HepG2 (cell line): ENCODE measurements around the gene GCLM. TPM values are rescaled to one million over a fixed set of nuclear protein-coding genes. Genes with fewer than 3 reads are reported as not detected.

Experiments
- HHEX ChIP-seq: IDR thresholded peaks from 2 replicates; pipeline ENCODE4 v1.6.1; 2016; ENCODE audit warnings: control low read depth
- HOXA3 ChIP-seq: sonication (generic); formaldehyde crosslinking; IDR thresholded peaks from 2 replicates; pipeline ENCODE4 v1.5.0; 2020; ENCODE audit warnings: missing genetic modification reagents
- IRF2 ChIP-seq: IDR thresholded peaks from 2 replicates; pipeline ENCODE4 v1.6.1; 2018; ENCODE audit warnings: missing genetic modification reagents, missing compliant biosample characterization
- MLXIP ChIP-seq: sonication (generic); formaldehyde crosslinking; IDR thresholded peaks from 2 replicates; pipeline ENCODE4 v1.9.0; 2021; ENCODE audit warnings: missing genetic modification reagents, borderline replicate concordance
- NFKBIZ ChIP-seq: IDR thresholded peaks from 2 replicates; pipeline ENCODE4 v1.6.1; 2018; ENCODE audit warnings: missing genetic modification reagents, missing compliant biosample characterization
- PAX8 ChIP-seq: sonication (generic); formaldehyde crosslinking; IDR thresholded peaks from 2 replicates; pipeline ENCODE4 v1.8.0; 2022; ENCODE audit warnings: mild to moderate bottlenecking, missing genetic modification reagents, borderline replicate concordance
- POLR2AphosphoS5 ChIP-seq: IDR thresholded peaks from 2 replicates; pipeline ENCODE4 v1.6.1; 2012; ENCODE audit warnings: low read depth, low read length
- RBFOX2 ChIP-seq: fragments of 200-400 bp; formaldehyde crosslinking; IDR thresholded peaks from 2 replicates; pipeline ENCODE4 v1.6.1; 2017; ENCODE audit warnings: low read depth, mild to moderate bottlenecking, low read length
- REST ChIP-seq, 2 experiments: IDR thresholded peaks; 2 replicates each; pipeline ENCODE4 v1.6.1; 2011 to 2012; ENCODE audit warnings: low read length in 2 of 2, borderline replicate concordance in 1 of 2, low read depth in 1 of 2, mild to moderate bottlenecking in 1 of 2, moderate library complexity in 1 of 2
- TARDBP ChIP-seq: sonication (generic); formaldehyde crosslinking; IDR thresholded peaks from 2 replicates; pipeline ENCODE4 v1.8.0; 2022; ENCODE audit warnings: mild to moderate bottlenecking, missing genetic modification reagents
- THAP11 ChIP-seq: IDR thresholded peaks from 2 replicates; pipeline ENCODE4 v1.6.1; 2016; ENCODE audit warnings: missing biosample characterization, missing genetic modification reagents
- ZFP41 ChIP-seq: sonication (generic); formaldehyde crosslinking; IDR thresholded peaks from 2 replicates; pipeline ENCODE4 v1.4.0; 2020; ENCODE audit warnings: mild to moderate bottlenecking, missing genetic modification reagents, borderline replicate concordance
- ZGPAT ChIP-seq: IDR thresholded peaks from 2 replicates; pipeline ENCODE4 v1.6.1; 2016; ENCODE audit warnings: mild to moderate bottlenecking
- ZNF558 ChIP-seq: sonication (generic); formaldehyde crosslinking; IDR thresholded peaks from 2 replicates; pipeline ENCODE4 v1.9.0; 2022; ENCODE audit warnings: mild to moderate bottlenecking, missing genetic modification reagents, borderline replicate concordance
- ZNF605 ChIP-seq: sonication (generic); formaldehyde crosslinking; IDR thresholded peaks from 2 replicates; pipeline ENCODE4 v1.8.0; 2022; ENCODE audit warnings: mild to moderate bottlenecking, missing genetic modification reagents
- ZNF713 ChIP-seq: sonication (generic); formaldehyde crosslinking; IDR thresholded peaks from 2 replicates; pipeline ENCODE4 v1.4.0; 2020; ENCODE audit warnings: mild to moderate bottlenecking, missing genetic modification reagents
- ZNF792 ChIP-seq: IDR thresholded peaks from 2 replicates; pipeline ENCODE4 v1.6.1; 2016
- polyA plus RNA-seq, 8 experiments: library from polyadenylated mRNA; depleted of rRNA in 3 of 8; stranded (reverse) in 7 of 8; unstranded in 1 of 8; fragments of >200 nt; fragmentation: Illumina TruSeq in 4 of 8; extraction: Trizol in 4 of 8; gene quantifications; 2 replicates each; pipeline versions ENCODE4 v1.2.1 to v1.2.3, GENCODE V29; 2011 to 2016; ENCODE audit warnings: low read depth in 4 of 8, missing spikeins in 1 of 8, mixed read lengths in 1 of 8; ENCODE audit not compliant: insufficient read depth in 1 of 8
- total RNA-seq, 5 experiments: library from RNA; depleted of rRNA; stranded (reverse); fragments of >200 nt; fragmentation: Illumina TruSeq; extraction: Trizol; gene quantifications; 2 replicates each; pipeline ENCODE4 v1.2.3, GENCODE V29; 2016; ENCODE audit warnings: low read depth in 1 of 5
- TF ChIP-seq, protein P1 (sequence below): sonication (generic); formaldehyde crosslinking; IDR thresholded peaks from 2 replicates; pipeline ENCODE4 v1.8.1; 2022; ENCODE audit warnings: low read depth, mild to moderate bottlenecking, missing genetic modification reagents

Gene GCLM
- total and polyA plus RNA-seq, 2 of the 13 experiments (the other 11 are each of a cell fraction or from before 2014, with no cell fraction given) = 8.7 to 29.9 TPM

GRCh38 chr1:93909146-93910050 is at the start of gene GCLM (continued):
- TF ChIP-seq TARDBP (0 out of 2 replicates have a peak, but pooled peaks have one; percentile 22), ZNF558 (CRISPR knock-in tag) (0 out of 2 replicates have a peak, but pooled peaks have one; percentile 29), HOXA3 (CRISPR knock-in tag) (peak; percentile 90), REST (IDR thresholded peaks at IDR 0.05; ENCODE audit: borderline replicate concordance in 1 of 2, low read depth in 1 of 2, low read length in 2 of 2) (no peak; a peak in 1 of 4 replicates), RBFOX2 (peak; percentile 78), ZNF605 (CRISPR knock-in tag) (peak; percentile 23; the same call in 1 of the 2 replicates), MLXIP (CRISPR knock-in tag) (no peak), NFKBIZ (CRISPR knock-in tag) (no peak), THAP11 (CRISPR knock-in tag) (peak; percentile 39; the same call in 1 of the 2 replicates), ZNF713 (CRISPR knock-in tag) (no peak), ZFP41 (CRISPR knock-in tag) (no peak), IRF2 (CRISPR knock-in tag) (0 out of 2 replicates have a peak, but pooled peaks have one; percentile 66), PAX8 (CRISPR knock-in tag) (no peak), HHEX (no peak), ZGPAT (CRISPR knock-in tag) (peak; percentile 35; the same call in 1 of the 2 replicates), ZNF792 (peak; percentile 24; the same call in 1 of the 2 replicates), POLR2AphosphoS5 (peak; percentile 21; the same call in 1 of the 2 replicates)
- TF ChIP-seq, protein P1, sequence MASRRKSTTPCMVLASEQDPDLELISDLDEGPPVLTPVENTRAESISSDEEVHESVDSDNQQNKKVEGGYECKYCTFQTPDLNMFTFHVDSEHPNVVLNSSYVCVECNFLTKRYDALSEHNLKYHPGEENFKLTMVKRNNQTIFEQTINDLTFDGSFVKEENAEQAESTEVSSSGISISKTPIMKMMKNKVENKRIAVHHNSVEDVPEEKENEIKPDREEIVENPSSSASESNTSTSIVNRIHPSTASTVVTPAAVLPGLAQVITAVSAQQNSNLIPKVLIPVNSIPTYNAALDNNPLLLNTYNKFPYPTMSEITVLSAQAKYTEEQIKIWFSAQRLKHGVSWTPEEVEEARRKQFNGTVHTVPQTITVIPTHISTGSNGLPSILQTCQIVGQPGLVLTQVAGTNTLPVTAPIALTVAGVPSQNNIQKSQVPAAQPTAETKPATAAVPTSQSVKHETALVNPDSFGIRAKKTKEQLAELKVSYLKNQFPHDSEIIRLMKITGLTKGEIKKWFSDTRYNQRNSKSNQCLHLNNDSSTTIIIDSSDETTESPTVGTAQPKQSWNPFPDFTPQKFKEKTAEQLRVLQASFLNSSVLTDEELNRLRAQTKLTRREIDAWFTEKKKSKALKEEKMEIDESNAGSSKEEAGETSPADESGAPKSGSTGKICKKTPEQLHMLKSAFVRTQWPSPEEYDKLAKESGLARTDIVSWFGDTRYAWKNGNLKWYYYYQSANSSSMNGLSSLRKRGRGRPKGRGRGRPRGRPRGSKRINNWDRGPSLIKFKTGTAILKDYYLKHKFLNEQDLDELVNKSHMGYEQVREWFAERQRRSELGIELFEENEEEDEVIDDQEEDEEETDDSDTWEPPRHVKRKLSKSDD (CRISPR knock-in tag) = no peak
